ENCODE measurements around the gene AGTRAP.

The AGTRAP gene

DNA sequence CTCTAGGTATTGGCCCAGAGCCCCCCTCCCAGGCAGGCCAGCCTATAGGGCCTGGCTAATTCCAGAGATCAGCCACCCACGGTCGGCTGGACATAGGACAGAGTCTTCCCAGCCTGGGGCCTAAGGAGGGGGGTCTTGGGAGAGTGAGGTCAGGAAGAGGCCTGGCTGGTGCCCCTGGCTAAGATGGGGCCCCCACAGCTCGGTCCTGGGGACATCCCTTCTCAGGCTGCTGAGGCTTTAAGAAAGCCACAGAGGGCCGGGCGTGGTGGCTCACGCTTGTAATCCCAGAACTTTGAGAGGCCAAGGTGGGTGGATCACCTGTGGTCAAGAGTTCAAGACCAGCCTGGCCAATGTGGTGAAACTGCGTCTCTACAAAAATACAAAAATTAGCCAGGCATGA is 28.6 kb downstream of the AGTRAP start:
- DNase-seq = no peak

DNA sequence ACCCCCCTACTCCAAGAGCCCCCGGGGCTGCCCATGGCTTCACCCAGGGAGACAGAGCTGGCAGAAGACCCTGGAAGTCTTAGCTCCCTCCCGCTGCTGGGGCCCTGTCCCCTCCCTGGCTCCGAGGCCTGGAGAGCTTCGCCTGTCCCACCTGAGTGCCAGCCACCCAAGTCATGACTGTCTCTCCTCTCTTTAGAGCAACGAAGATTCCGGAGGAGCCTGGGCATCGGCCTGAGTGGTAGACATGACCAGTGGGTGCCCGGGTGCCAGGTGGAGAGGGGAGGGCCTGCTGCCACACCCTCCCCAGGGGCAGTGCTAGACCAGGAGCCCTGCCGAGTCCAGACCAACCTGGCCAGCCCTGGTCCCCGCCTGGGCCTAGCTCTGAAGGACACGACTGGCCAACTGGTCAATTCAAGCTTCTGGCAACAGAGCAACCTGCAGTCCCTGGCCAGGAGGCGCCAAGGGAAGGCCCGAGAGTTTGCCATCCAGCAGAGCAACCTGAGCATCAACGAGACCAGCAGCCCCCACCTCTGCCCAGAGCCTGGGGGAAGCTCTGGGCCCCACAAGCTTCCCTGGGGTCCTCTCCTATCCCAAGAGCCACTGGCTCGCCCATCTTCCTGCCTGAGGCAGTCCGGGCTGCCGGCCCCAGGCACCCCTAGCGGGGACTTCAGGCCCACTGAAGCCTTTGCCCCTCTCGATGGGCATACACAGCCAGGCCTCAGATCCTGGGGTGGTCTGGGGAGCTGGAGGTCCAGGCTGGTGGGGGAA is 29.9 kb downstream of the AGTRAP start:
- no peak for DNase-seq

DNA sequence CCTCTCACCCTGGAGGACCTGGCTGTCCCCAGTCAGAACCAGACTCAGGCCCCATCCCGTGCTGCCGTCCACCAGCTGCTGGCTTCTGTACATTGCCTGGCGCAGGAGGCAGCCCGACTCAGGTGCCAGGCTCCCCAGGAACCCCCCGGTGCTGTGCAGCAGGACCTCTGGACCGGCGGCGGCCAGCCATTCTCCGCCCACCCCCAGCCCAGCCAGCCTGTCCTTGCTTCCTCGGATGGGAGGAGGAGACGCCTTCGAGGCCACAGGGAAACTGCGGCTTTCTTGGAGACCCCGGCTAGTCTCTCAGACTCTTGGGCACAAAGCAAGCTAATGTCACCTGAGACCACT is 30.5 kb downstream of the AGTRAP start:
- no peak for DNase-seq

DNA sequence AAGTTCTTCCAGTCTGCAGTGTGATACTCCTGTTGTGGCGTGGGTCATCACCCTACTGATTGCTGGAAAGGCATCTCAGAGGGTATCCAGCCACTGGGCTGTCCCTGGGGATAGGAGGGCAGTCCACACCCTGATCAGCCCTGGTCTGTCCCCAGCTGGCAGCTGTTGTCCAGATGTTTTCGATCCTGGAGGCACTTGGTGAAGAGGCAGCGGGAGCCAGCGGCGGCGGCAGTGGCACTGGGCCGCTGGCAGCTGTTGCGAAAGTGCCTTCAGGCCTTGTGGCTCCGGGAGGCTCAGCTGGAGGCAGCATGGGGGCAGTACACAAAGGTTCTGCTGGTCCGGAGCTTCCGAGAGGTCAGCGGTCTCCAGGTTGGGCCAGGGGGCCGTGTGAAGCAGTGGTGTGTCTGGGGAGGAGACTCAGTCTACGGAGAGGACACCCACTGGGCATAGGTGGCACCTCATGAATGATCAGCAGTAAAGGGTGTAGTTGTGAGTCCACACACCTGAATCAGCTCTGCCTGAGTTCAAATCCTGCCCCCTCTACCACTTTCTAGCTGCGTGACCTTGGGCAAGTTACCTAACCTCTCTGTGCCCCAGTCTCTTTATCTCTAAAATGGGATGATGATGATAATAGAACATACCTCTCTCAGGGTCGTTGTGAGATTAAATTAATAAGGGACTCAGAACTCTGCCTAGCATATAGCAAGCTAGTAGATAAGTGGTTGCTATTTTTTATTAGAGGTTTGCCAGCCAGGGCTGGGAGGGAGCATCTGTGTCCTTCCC is 32.2 kb downstream of the AGTRAP start:
- no peak for DNase-seq

DNA sequence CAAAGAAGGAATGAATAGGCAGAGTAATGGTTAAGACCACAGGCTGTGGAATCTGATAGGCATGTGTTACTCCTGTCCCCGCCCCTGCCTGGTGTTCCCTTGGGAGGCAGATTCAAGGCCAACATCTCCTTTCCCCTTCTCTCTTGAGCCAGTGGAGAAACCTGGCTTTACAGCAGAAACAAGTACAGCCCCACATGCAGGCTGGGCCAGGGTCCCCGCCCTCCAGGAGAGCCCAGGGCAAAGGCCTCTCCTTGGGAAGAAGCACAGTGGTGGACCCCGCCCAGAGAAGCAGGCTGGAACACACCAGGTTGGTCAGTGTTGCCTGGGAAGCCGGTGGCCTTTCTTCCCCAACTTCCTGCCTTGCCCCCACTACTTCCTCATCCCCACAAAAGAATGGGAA is 32.9 kb downstream of the AGTRAP start:
- DNase-seq = no peak

DNA sequence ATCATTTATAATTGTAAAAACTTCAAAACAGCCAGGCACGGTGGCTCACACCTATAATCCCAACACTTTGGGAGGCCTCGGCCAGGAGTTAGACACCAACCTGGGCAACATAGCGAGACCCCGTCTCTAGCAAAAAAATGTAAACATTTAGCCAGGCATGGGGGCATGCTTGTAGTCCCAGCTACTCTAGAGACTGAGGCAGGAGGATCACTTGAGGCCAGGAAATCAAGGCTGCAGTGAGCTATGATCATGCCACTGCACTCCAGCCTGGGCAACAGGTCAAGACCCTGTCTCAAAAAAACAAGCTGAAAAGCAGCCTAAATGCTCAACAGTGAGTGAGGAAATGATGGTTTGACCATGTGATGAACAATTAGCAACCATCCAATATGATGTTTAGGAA is 33.3 kb downstream of the AGTRAP start:
- no peak for DNase-seq

DNA sequence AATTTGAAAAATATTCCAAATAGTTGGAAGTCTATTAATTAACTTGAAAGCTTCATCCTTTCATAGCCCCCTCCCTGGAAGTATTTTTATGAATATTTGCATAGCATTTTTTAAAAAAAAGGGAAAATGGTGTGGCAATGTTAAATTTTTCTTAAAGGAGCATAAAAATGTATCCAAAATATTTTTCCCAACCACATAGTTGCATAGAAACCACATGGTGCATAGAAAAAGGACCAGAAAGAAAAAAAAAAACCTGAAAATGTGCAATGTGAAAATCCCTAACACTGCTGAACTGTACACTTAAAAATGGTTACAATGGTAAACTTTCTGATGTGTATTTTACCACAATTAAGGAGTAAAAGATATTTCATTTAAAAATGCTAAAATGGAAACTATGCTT is 34.1 kb downstream of the AGTRAP start:
- no peak for DNase-seq

DNA sequence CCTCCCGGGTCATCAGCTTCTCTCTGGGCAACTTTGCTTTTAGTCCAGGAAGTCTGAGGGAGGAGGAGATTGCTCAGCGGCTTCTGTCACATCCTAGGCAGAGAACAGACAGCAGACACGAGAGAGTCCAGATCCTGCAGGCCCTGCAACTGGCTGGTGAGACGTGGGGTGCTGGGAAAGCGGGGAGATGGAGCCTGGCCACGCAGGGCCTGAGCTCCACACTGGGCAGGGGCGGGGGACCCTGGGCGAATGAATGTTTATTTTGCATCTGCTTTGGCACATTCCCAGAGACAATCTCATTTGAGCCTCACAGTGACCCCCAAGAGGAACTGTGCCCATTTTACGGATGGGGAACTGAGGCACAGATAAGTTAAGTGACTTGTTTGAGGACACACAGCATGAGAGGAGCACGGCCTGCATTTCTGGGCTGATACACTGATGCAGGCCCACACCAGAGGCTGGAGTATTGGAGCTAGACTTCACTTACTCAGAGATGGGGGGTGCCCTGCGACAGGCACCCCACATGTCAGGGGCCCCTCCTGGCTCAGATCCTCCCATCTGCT is 35.6 kb downstream of the AGTRAP start:
- DNase-seq = no peak

DNA sequence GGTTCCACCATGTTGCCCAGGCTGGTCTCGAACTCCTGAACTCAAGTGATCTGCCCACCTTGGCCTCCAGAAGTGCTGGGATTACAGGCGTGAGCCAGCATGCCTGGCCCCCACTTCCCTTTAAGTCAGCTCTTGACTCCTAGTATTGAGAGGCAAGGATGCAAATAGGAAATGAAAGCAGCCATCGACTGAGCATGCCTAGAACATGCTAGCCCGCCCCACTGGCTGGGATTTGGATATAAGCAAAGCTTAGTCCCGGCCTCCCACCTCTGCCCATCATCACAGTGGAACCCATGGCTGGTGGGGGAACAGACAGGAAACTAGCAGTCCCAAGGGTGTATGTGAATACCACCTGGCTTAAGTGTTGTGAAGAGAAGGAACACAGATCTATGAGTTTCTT is 36.5 kb downstream of the AGTRAP start:
- DNase-seq = peak; percentile 46

DNA sequence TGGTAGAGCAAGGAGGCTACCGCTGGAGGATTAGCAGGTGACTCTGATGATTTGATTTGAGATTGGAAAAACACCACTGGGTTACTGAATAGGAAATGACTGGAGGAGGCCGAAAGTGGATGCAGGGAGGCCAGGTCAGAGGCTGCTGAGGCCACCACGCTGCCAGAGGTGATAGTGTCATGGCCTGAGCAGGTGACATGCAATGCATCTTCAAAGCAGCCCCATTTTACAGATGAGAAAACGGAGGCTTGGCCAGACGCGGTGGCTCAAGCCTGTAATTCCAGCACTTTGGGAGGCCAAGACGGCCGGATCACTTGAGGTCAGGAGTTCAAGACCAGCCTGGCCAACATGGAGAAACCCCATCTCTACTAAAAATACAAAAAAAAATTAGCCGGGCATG is 38.8 kb downstream of the AGTRAP start:
- no peak for DNase-seq

DNA sequence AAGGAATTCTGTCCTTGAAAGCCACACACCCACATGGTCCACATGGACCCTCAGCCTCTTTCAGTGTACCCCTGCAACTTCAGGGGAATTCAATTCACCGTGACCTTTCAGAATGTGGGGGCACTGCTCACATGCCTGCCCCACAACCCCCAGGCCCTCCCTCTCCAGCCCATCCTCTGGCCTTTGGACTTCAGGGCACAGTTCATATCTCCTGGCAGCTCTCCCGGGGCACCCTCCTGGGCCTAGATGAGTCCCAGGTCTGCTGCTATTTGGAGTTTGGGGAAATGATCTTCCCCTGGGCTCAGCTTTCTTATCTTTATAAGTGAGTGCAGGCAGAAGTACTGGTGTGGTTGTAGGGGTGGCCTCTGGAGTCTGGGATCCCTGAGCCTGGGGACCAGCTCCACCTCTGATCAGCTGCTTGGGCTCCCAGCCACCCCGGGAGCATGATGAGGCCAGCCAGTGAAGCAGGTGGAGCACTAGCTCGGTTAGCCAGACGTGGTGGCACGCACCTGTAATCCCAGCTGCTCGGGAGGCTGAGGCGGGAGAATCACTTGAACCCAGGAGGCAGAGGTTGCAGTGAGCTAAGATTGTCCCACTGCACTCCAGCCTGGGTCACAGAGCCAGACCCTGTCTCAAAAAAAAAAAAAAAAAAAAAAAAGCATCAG is 41.9 kb downstream of the AGTRAP start:
- no peak for DNase-seq

DNA sequence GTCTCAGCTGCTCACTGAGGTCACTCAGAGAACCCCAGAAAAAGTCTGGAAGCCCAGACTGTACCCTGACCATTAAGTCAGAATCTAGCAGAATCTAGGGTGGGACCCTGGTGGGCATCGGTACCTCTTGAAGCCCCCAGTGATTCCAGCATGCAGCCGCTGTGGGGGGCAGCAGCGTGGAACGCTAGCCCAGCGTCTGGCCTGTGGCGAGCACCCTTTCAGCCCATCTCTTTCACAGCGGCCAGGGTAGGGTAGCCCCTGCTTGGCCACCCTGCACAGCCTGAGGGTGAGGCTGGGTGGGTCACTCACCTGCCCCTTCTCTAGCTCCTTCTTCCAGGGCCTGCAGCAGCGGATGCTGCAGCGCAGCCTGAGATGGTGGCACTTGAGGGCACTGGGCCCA is 42.4 kb downstream of the AGTRAP start:
- no peak for DNase-seq

DNA sequence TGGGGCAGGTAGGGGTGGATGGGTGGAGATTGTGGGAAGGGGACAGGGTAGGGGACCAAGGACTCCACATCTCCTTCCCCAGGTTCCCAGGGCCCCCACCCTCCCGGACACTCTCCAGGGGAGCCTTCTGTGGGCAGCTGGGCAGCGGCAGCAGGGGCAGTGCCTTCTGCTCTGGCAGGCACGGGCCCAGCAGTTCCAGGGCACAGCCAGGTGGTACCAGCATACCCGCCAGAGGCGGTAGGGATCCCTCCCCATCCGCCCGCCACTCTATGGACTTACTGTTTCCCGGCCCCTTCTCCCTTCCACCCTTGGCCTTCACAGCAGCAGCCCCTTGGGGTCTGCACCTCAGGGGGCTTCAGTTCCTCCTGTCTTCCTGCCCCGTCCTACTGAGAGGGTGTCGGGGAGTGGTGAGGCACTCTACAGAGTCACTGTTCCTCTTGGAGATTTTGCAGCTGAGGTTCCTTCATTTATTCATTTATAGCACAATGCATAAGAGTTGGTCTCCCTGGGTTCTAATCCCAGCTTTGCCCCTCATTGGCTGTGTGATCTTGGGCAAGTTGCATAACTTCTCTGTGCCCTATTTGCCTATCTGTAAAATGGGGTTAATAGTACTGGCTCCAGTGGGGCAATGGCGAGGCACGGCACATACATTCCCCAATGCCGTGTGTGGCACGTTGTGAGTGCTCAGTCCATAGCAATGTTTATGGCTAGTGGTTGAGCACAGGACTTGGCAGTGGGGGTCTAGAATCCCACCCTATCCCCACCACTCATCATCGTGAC is 43.1 kb downstream of the AGTRAP start:
- no peak for DNase-seq

DNA sequence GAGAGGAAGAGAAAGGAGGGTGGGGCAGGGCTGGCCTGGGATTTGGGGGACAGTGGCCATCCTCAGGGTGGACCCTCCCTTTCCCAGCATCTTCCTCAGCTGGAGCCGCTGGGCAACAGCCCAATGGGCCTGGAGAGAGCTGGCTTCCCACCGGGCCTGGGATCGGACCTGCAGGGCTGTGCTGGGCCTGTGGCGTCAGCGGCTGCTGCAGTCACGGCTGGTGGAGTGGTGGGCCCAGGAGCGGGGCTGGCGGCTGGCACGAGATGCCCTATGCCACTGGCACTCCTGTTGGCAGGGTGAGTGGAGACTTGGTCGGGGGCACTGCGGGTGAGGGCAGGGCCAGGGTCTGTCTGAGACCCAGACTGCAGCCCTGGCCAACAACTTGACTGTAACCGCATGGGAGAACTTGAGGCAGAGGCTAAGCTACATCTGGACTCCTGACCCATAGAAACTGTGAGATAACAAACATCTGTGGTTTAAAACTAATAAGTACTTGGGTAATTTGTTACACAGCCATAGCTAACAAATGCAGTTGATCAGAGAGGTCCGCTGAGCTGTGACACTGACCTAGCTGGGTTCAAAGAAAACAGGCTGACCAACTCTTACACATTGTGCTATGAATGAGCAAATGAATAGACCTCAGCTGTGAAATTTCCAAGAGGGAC is 43.9 kb downstream of the AGTRAP start:
- no peak for DNase-seq

DNA sequence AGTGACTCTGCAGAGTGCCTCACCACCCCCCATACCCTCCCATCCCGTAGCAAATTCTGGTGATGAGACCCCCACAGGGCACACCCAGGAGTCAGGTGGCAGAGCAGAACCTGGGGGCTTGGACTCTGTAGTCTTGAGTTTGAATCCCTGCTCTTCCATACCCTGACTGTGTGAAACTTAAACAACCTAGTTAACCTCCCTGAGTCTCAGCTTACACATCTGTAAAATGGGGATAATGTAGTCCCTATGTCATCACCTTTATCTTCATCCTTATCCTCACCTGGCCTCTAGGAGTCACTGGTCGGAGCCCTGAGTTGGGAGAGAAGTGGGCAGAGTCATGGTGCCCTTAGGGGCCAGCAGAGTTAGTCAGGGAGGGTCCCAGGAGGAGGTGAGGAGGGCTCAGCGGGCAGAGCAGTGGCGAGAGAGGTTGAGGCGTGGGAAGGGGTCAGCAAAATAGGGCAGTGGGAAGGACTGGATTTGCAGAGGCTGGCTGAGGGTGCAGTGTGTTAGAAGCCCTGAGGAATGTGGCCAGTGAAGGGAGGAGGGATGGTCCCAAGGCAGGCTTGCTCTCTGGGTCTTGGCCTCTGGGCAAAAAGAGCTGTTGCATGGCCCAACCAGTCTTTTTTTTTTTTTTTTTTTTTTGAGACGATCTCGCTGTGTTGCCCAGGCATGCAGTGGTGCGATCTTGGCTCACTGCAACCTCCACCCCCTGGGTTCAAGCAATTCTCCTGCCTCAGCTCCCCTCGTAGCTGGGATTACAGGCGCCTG is 44.6 kb downstream of the AGTRAP start:
- DNase-seq = no peak

DNA sequence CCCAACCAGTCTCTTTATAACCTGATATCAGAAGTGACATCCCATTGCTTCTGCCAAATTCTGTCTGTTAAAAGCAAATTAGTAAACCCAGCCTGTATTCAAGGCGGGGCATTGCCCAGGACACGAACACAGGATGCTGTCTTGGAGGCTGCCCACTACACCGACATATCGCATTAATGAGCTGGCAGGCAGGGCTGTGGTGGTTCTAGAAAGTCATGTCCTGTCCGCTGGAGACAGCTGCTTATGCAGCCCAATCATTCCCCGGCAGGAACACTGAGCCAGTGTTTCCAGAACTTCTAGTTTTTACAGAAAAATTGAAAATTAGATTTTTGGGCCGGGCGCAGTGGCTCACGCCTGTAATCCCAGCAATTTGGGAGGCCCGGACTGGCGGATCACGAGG is 45.4 kb downstream of the AGTRAP start:
- no peak for DNase-seq

DNA sequence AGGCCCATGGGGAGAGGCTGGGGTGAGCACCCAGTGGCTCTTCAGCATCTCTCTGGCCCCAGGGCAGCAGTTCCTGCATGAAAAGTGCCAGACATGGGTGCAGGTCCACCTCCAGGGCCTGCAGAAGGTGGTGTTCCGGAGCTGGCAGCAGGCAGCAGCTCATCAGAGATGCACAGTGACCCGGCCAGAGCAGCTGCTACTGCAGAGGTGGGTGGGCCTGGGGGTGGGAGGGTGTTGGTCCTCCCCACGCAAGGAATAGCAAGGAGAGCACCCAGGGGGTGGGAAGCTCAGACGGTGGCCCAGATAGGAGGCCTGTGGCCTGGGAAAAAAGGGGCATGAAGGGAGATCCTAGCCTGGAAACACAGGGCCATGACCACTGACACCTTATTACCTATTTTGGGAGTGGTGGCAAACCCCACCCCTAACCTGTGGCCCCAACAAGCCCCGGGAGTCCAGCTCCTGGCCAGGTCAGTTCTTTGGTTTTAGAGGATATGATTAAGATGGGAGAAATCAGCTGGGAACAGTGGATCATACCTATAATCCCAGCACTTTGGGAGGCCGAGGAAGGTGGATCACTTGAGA is 46.3 kb downstream of the AGTRAP start:
- DNase-seq = no peak

DNA sequence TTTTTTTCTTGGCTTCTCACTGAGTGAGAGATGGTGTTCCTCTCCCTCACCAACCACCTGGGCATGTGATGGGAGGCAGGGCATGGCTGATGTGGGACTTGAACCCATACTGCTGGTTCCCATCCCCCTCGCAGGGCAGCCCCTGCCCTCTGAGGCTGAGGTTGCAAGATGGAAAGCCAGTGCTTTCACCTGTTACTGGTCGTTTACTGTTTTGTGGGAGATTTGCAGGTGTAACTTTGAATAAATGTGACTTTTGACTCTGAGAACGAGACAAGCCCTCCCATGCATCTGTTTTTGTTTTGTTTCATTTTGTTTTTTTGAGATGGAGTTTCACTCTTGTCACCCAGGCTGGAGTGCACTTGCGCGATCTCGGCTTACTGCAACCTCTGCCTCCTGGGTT is 47.6 kb downstream of the AGTRAP start:
- DNase-seq = no peak

DNA sequence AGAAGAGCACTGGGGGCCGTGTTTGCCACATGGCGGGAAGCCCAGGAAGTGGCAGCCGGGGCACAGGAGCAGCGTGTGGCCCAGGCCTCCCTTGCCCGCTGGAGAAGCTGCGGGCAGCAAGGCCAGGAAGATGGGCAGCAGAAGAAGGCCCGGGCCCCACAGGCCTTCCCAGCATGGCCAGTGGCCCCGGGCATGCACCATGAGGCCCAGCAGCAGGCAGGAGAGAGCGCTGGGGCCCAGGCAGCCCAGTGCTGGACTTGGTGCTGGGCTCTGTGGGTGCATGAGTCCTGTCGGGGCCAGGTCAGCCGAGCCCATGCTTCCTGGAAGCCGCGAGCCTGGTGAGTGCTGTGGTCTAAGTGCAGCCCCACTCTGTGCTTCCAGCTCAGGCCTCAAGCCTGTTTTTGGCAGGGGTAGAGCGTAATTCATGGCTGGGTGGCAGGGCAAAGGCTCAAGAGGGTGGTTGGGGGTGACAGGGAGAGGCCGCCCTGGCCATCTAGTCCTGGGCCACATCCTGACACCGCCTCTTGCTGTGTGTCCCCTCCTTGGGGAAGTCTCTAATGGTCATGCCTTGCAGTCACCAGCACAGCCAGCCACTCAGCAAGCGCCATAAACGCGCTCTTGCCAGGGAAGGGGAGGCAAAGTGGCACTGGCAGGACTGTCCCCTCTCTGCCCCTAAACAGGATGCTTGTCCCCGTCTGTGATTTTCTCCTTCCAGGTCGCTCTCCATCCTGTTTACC is 48.5 kb downstream of the AGTRAP start:
- DNase-seq = no peak

DNA sequence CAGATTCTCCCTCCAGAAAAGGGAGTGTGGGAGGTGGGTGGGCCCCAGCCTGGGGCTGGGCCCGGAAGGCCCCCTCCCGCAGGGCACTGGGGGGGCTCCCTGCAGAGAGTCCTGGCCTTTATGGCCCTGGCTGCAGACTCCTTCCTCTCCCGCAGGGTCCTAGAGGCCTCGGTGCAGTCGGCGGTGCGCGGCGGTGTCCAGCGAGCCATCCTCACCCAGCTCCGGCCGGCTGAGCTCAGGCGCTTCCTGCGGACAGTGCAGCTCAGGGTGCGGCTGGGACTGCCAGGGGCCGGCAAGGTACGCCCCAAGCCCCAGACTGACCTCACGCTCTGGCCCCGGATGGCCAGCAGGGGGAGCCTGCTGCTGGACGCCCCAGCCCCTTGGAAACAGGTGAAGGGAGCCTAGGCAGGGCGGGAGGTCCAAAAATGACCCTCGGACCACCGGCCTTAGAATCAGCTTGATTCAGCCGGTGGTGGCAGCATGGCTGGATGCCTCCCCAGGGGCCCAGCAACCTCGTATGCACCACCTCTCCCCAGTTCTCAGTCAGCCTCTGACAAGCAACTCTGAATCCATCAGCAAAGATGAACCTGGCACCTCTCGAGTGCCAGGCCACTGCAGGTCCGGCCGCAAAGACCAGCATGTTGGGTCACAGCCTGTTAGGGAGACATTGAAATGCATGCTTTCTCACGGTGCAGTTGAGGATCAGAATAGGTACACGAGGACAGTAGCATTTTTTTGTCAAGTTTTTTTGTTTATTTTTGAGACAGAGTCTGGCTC is 49.2 kb downstream of the AGTRAP start:
- peak; percentile 67 for DNase-seq

All from suppressor macrophage treated with lipopolysaccharide for 4 hours (primary cell).